GM18873 (cell line): Measurements from ENCODE around the gene DNMBP.
"Not testable (repeated sequence)": the region's sequence is repeated elsewhere in the genome, so short reads cannot be mapped to it uniquely, and the experiment has no call there.

Experiments used
- ATAC-seq: cut with Tn5 transposase; IDR thresholded peaks from one replicate; pipeline ENCODE4 v1.9.1; 2021; ENCODE audit warnings: mild to moderate bottlenecking, moderate library complexity, moderate number of reproducible peaks; ENCODE audit not compliant: unreplicated experiment, low FRiP score

DNMBP gene

GRCh38 chr10:99844433-99844955 is 165.3 kb downstream of the DNMBP start:
- ATAC-seq: no peak

GRCh38 chr10:99843310-99843709 is 166.4 kb downstream of the DNMBP start:
- no peak for ATAC-seq

DNA sequence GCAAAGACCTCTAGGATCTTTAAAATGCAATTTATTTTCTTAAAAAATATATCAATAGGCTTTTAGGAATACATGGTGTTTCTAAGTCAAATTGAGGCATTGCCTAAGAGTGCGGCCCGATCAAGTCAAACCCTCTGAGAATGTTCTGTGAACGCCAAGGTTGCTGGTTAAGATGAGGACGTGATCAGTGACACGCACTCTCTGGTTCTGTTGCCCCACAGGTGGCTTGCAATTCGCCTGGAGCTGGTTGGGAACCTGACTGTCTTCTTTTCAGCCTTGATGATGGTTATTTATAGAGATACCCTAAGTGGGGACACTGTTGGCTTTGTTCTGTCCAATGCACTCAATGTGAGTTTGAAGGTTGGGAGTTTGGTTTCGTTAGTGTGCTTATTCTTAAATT is 168.0 kb downstream of the DNMBP start:
- no peak for ATAC-seq

- ATAC-seq: not testable (repeated sequence)
These were observed 168.9 kb downstream of the DNMBP start for GRCh38 chr10:99840859-99841258.

DNA sequence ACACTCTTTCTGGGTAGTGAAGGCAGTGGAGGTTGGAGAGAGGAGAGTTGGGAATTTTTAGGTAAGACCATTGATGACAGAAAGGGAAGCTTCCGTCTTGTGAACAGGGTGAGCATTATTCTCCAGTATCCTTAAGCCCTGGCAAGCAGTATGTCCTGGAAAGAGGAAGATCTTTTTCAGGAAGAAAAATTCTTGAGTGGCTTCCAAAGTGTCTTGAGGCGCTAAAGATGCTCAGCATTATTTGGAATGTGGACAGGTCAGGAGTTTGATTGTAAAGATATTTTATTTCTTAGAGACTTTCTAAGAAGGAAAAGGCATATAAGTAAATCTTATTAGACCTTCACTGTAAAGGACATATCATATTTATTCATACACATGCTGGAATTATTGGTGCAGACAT is 173.0 kb downstream of the DNMBP start:
- no peak for ATAC-seq

GRCh38 chr10:99835947-99836346 is 173.8 kb downstream of the DNMBP start:
- ATAC-seq: no peak

- no peak for ATAC-seq
These were observed 175.3 kb downstream of the DNMBP start for GRCh38 chr10:99834410-99834809.

- ATAC-seq: no peak
These were observed 177.3 kb downstream of the DNMBP start for GRCh38 chr10:99832439-99832838.

DNA sequence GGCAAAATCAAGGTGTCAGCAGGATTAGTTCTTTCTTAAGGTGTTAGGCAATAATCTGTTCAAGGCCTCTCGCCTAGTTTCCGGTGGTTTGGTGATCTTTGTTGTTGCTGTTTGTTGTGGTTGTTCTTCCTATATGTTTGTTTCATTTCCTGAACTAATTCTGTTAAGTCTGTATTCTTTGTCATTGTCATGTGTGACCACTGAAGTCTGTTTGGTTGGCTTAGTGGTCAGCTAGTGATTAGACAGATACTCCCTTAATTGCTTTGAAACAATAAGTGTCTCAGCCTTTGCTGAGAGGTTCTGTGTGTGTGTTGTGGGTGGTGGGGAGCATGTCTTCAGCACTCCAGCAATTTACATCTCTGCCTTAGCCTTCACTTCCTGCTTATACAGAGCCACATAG is 181.3 kb downstream of the DNMBP start:
- no peak for ATAC-seq

DNA sequence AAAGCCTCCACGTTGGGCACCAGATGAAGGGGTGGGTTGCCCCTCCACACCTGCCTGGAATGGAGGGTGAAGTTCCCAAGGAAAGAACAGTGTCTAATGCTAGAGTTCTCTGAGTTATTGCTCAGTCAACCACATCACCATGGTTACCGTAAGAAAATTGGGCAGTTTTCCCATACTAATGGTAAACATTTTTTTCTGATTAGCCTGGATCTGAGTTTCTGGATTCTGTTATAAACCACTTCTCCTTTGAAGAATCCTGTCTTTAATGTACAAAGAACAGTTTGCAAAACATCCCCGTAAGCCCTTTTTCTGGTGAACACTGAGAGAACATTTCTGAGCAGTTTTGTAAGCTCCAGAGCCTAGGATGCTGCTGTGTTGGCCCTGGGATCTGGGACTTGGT is 181.8 kb downstream of the DNMBP start:
- ATAC-seq: no peak
